Putamen (tissue), 1 donor: ENCODE data around the gene FOXP4.

ENCODE experiments used
- DNase-seq: peaks from one replicate; pipeline ENCODE4 v3.0.0-alpha.2; 2016; ENCODE audit warnings: low spot score

The FOXP4 gene

DNA sequence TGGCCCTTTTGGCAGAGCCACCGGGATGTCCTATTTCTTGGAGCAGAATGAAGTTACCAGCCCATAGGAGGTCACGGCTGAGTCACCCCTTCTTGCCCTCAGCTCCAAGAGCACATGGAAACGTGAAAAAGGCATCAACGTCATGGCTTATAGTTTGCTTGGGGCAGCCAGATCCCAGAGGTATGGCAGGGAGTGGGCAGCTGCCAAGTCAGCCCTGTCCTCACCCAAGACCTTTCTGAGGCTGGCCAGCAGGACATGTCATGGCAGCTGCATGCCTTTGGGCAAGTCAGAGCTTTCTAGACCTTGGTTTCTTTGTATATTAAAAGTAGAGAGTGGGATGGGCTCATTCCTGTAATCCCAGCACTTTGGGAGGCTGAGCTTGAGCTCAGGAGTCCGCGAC, 83.9 kb downstream of the FOXP4 start:
- no peak for DNase-seq

DNA sequence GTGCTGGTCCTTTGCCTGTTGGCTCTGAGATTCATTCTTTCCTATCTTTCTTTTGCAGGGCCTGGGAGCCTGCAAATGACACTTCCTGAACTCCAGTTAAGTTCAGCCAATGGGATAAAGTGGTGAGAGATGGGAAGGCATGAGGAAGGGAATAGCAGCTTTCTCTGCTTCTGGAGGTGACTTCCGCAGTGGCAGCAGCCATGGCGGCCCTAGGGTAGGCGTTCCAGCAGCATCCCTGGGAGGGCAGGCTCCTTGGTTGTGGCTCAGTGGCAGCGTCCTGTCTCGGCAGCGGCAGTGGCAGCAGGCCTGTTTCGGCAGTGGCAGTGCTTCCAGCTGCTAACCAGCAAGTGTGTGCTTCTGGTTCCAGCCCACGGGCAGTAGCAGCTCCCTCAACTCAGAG, 84.8 kb downstream of the FOXP4 start:
- no peak for DNase-seq

DNA sequence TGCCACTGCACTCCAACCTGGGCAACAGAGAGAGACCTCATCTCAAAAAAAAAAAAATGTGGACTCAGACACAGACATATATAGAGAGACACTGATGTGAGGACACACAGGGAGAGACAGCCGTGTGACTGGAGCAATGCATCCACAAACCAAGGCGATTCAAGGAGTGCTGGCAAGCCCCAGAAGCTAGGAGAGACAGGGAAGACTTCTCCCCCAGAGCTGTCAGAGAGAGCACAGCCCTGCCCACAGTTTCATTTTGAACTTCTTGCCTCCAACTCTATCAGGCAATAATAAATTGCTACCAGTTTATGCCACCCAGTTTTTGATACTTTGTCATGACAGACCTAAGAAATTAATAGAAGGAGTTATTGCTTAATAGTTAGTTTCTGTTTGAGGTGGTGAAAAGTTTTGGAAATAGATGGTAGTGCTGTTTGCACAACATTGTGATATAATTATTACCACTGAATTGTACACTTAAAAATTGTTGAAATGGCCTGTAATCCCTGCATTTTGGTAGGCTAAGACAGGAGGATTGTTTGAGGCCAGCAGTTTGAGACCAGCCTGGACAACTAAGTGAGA, 87.0 kb downstream of the FOXP4 start:
- no peak for DNase-seq

DNA sequence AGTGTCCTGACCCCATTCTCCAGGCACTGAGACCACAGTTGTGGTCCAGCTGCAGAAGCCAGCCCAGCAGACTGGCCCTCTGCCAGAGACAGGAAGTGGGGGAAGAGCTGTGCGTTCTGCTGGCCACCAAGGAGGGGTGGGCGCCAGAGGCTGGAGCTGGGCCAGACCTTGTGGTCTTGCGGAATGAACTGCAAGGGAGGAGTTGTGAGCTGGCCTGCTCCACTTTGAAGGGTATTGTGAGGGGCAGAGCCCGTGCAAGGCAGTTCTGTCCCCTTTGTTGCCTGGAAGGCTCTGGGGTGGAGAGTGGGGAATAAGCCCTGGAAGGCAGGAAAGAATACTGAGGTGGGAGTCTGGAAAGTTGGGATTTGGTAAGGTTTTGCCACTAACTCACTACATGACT, 88.5 kb downstream of the FOXP4 start:
- DNase-seq = peak; percentile 21

DNA sequence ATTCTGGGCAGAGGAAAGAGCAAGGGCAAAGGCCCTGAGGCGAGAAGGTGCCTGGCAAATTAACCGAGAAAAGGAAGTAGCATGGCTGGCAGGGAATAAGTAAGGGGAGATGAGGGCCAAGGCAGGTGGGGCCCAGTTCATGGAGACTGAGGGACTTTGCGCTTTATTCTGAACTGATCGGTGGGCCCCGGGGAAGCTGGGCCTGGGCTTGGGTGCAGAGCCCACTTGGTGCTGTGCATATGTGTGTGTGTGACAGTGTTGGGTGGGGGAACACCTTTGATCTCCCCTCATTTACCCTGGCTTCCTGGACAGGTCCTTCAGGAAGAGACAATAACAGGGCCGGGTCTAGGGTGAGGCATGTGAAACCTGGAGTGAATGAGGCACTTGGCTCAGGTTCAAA, 89.2 kb downstream of the FOXP4 start:
- DNase-seq = no peak

DNA sequence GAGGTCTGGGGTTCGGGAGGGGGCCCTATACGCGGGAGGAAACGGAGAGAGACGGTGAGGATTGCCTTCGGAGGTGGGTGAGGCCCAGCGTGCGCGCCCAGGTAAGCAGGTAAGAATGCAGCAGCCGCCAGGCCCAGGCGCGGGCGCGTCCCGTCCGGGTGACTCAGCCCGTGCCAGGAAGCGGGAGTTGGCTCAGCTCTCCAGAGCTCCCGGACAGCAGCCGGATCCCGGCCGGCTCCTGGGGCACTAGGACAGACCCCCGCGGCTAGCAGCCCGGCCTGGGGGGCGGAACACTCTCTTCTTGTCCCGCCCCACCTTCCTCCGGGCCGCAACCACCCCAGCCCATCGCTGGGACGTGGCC, 90.6 kb downstream of the FOXP4 start:
- no peak for DNase-seq

DNA sequence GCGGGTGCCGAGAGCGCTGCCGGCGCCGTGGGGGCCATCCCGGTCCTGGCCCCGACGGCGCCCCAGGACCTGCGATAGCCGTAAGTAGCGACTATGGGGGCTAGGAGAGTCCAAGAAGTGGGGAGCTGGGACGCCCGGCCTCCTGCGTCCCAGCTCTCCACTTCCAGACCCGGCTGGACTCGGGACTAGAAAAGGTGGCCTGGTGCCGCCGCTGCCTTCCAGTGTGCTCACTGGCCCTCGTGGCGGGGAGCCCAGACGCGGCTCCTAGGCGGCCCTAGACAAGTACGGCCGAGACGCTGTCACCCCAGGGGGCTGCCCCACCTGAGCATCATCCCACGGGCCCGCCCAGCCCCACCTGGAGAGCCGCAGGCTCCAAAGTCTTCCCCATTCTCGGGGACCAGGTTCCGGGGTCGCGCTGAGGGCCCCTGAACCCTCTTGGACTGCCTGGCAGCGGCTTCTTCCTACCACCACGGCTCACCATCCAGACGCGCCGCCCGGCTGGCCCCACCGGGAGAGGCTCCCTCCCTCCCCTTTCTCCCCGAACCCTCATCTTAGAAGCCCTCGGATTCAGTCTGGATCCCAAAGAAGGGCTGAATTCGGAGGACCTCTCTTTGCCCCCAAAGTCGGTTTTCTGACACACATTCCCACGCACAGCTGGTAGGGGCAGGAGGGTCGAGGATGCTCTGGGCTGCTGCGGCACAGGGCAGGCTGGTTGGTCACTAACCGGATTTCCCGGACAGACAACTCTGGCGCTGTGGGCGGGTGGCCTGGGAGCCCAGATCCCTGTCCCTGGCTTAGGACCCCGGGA, 91.2 kb downstream of the FOXP4 start:
- DNase-seq = no peak

DNA sequence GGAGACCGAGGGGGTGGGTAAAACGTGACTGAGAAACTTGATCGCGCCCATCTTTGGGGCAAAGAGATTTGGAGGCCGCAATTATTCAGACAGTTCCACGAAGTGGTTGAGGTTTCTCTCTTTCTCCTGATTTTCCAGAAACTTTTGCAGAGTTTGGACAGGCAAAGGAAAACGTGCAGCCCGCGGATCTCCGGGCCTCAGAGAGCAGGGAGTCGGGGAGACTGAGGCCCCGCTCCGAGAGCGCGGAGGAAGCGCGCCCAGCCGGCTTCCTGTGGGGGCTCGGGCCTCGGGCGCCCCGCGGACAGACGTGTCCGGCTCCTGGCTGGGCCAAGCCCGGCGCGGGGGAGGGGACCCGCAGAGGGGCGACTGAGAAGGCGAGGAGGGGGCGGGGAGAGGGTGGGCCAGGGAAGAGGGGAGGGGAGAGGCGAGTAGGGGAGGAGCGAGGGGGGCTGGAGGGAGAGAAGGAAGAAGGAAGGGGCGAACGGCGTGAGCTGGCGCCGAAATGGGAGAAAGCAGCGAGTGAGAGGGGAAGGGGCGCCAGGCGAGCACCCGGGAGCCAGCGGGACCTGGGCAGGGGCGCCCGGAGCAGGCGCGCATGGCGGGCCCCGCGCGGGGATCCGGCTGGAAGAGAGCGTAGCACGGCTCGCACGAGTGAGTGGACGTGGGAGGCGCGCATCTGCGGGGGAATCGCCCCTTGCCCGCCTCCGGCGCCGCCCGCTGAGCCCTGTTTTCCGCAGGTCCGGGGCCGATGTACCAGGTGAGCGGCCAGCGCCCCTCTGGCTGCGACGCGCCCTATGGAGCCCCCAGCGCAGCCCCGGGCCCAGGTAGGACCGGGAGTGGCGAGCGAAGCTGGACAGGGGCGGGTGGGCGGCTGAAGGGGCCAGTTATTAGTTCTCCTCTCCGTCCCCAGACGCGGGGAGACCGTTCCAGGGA, 92.1 kb downstream of the FOXP4 start, which contains the start of gene MDFI:
Gene MDFI (plus strand): TSS at position 467 of the 933 bp plus-strand sequence. CDS start 282 bp downstream, at position 749.
- no peak for DNase-seq

DNA sequence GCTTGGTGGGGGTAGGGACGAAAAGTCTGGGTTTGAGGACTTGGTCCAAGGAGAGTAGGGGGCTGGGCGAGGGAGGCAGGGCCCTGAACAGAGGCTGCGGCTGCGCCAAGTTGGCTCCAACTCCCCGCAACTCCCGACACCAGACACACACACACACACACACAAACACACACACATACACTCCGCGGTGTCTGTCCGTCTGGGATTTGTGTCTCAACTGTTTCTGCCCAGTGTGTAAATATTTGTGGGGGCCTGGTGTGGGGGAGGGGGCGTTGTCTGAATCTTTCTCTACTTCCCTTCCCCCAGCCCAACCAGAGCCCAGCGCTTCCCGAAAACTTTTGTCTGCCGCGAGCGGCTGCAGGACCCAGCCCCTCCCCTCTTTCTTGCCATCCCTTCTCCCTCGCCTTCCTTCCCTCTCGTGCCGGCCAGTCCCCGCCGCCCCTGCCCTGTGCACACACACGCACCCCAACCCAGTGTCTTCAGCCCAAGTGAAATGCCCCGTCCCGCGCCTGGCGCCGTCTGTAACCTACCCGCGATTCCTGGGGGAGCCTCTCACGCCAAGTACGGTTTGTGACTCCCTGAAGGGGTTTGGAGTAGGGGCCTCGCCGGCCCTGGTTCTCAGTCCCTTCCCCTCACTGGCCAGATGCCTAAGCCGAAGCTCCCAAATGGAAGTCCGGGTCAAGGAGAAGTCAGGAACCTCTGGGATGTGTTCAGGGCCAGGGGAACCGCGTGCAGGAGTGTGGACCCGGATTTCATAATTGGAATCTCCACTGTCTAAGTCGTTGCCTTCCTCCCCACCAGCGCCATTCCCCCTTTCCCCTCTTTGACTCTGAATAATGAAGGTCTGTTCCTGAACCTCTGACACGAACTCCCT, 93.0 kb downstream of the FOXP4 start:
- no peak for DNase-seq

DNA sequence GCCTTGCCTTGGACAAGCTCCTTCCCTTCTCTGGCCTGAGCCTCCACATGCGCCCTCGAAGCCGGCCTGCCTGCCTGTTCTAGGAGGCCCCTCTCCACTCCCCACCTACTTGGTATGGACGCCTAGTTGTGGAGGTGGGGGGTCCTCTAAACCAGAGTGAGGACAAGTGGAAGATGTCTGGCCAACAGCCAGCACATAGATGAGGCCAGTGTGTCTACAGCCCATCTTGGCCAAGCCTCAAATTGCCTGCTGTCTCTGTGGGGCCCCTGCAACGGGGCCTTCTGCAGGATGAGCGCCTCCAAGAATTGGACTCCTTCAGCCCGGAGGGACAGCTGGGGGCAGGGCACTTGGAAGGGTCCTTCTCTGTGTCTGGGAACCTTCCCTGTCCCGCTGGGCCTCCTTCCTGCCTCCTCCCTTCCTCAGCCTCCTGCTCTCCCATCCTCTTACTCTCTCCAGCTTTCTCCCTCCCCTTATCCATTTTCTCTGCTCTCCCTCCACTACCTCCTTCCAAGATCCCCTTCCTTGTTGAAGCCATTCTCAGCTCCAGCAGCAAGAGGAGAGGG, 93.7 kb downstream of the FOXP4 start:
- no peak for DNase-seq

DNA sequence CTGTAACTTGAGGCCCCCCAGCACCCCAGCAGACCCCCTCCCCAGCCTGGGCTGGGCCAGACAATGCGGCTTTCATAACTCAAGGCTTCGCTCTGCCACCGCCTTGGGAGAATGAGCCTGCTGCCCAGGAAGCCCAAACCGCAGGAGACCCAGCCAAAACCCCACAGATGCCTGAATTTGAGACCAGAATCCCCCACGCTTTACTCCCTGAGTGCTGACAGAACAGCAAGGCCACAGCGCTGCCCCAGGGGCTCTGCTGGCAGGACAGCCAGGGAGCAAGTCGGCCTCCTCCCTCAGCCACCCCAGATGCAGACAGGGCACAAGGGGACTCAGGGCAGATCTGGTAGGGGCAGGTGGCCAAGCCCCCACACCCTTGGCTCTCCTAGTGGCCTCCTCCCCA, 94.2 kb downstream of the FOXP4 start:
- DNase-seq = no peak

DNA sequence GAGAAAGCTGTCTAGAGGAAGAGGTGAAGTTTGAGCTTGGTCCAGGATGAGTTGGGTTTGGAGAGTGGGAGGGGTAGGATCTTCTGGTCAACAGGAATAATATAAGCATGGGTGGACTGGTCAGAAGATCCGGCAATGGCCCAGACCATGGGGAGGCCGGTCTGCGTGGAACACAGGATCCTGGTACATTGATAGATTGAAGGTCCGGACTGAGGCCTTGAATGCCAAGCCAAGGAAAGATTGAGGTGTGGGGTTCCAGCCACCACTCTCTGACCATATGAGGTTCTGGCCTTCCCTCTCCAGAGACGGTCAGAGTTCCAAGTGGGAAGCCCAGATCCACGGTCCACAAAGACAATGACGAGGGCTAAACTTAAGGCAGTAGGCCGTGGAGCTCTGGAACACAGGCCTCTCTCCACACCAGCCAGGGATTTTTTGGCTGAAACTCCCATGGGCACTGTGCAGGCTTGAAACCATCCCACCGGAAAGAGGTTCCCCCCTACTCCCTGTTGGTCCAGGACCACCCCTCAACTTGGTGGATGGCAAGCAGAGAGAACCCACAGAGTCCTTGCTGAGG, 95.3 kb downstream of the FOXP4 start:
- DNase-seq = no peak

DNA sequence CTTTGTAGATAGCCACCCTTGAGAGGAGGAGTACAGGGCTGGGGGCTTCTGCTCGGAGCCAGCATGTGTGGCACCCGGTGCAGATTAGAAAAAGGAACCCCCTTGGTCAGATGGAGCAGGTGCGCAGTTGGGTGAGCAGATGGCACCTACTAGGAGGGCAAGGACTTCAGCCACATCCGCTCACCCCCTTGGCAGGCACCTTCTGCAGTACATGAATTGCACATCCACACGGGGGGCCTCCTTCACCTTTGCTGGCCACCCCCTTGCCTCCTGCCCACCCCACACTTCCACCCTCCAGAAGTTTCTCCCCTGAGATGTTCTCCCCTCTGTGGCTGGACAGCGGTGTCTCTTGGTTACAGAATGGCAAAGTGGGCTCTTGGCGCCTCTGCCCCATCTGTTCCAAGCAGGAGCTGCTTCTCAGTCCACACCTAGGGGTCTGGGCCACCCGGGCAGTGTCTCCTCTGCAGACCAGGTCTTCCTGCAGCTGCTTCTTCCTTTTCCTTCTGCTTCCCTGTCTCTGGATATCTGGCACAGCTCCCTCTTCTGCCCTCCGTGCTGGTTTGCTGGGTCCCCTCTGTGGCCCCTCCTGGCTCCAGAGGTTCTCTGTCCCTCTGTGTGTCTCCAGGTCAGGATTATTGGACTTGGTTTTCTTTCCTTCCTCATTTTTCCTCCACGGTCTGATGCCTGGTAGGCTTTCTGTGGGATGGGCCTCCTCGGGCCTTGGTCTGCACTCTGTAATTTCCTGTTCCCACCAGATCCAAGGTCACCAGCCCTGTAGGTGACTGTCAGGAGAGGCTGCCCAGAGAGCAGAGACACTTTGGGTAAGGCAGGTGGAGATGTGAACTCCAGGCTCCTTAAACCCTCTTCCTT, 96.1 kb downstream of the FOXP4 start:
- no peak for DNase-seq

DNA sequence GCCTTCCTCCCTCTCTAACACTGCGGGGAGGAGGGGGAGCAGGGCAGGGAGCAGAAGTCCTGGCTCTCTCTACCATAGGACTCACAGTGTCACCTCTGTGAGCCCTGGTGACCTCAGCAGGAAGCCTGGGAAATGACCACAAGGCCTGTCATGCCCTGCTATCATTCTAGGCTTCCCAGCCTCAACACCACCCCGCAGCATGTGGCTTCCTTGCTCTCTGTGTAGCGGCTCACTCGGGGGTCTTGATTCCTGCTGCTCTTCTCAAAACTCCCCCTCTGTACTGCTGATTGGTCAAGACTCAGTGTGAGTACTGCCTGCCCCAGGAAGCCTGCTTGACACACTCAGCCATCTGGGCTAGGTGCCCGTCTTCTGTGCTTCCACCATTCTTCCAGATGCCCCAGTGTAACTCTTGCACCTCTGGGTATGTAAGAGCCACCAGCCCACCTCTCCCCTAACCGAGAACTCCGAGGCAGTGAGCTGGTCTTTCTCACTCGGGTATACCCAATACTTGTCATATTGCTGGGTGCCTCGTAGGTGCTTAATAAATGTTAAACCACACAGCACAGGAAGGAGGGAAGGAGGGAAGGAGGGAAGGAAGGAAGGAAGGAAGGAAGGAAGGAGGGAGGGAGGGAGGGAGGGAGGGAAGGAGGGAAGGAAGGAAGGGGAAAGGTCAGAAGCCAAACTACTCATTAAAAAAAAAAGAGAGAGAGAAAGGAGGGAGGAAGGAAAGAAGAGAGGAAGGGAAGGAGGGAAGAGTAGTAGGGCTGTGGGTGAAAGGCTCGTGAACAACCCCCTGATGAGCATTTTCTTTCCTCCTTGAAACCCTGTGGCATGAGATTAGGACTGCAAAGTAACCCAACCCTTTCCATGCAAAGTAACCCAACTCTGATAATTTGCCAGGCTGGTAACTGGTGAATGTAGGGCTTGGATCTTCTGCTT, 97.0 kb downstream of the FOXP4 start:
- no peak for DNase-seq

DNA sequence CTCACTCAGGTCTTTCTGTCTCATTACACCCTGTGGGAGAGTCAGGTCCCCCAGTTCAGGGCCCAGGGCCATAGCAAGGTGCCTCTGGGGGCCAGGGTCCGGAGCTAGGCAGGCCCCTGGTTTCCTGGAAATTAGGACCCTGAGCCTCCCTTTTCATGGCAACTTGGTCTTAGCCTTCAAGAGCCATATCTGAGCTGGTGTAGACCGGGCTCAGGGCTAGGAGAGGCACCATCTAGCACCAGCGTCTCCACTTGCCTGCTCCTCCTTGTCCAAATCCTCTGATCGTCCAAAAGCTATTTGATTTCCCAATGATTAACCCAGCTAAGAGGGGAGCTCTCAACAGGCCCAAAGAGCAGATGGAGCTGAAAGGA, 97.7 kb downstream of the FOXP4 start:
- no peak for DNase-seq

DNA sequence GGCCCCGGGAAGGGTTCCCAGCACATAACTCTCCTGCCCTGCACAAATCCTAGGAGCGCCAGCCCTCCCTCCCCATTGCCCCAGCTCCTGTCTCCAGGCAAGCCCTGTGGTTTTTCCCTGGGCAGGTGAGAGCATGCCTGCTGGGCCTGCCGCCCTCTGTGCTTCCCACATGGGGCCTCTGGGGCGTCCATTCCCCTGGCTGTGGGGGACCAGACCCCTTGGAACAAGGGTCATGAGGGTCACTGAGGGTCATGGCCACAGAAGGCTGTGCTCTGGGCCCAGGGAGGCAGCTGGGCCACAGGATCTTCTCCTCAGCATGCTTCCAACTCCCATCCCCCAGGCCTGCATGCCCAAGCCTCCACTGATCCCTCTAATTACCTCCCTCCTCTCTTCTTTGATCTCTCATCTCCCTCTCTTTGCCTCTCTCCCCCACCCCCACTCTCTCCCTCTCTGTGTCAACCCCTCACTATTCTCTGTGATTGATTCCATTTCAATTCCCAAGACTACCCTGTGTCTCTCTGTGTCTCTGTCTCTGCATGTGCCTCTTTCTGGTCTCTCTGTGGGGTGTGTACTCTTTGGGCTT, 98.2 kb downstream of the FOXP4 start:
- DNase-seq = no peak

DNA sequence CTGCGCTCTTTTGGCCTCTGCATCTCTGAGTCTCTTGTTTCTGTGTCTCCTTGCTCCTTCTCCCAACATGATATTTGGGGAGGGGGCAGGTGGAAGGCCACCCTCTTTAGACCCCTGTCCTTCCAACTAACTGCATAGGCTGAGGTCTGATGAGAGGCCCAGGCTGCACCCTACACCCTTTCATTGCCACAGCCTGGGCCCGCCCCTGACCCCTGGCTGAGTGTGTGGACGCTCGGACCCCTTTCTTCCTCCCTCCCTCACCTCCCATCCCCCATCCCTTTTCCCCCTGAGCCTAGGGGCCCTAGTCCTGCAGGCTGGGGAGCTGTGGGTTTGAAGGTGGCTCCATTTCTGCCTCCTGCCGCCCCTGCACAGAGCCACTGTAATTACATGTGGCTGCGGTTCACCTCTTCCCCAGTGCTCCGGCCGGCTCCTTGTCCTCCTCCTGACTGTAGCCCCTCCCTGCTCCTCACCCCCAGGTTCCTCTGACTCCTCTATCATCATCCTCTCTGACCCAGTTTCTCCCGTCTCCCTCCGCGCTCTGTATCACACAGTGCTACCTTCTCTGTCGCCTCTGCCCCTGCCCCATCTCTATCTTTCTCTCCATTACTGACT, 98.9 kb downstream of the FOXP4 start:
- DNase-seq = no peak
